DMS53 treated with DMSO at 0.1 percent for 48 hours (cell line): ENCODE measurements around the gene ENAH.
"Not testable (repeated sequence)": the region's sequence is repeated elsewhere in the genome, so short reads cannot be mapped to it uniquely, and the experiment has no call there.

ENCODE experiments used
- DNase-seq: peaks from one replicate; lab custom pipeline; 2025; ENCODE audit not compliant: unreplicated experiment; lab: John Stamatoyannopoulos, UW

The ENAH gene

GRCh38 chr1:225533238-225533637, 119.7 kb downstream of the ENAH start:
- no peak for DNase-seq

- DNase-seq: no peak
Measured at GRCh38 chr1:225532240-225532944, 120.5 kb downstream of the ENAH start.

GRCh38 chr1:225529726-225530125, 123.2 kb downstream of the ENAH start:
- DNase-seq: no peak

GRCh38 chr1:225527575-225527974, 125.3 kb downstream of the ENAH start:
- no peak for DNase-seq

GRCh38 chr1:225526878-225527277, 126.0 kb downstream of the ENAH start:
- no peak for DNase-seq

- no peak for DNase-seq
Measured at GRCh38 chr1:225525377-225525776, 127.5 kb downstream of the ENAH start.

- DNase-seq: no peak
Measured at GRCh38 chr1:225524570-225524969, 128.4 kb downstream of the ENAH start.

GRCh38 chr1:225523263-225523950, 129.5 kb downstream of the ENAH start:
- no peak for DNase-seq

GRCh38 chr1:225522588-225523262, 130.2 kb downstream of the ENAH start:
- DNase-seq: no peak

- no peak for DNase-seq
Measured at GRCh38 chr1:225520587-225521227, 132.2 kb downstream of the ENAH start.

- no peak for DNase-seq
Measured at GRCh38 chr1:225519166-225519863, 133.6 kb downstream of the ENAH start.

- no peak for DNase-seq
Measured at GRCh38 chr1:225517697-225518096, 135.2 kb downstream of the ENAH start.

GRCh38 chr1:225517221-225517620, 135.7 kb downstream of the ENAH start:
- DNase-seq: no peak

- DNase-seq: no peak
Measured at GRCh38 chr1:225514671-225515081, 138.2 kb downstream of the ENAH start.

- not testable (repeated sequence) for DNase-seq
Measured at GRCh38 chr1:225513576-225513975, 139.3 kb downstream of the ENAH start.

- DNase-seq: no peak
Measured at GRCh38 chr1:225511828-225512381, 141.0 kb downstream of the ENAH start.

- DNase-seq: not testable (repeated sequence)
Measured at GRCh38 chr1:225510740-225511139, 142.2 kb downstream of the ENAH start.

- peak; percentile 85 for DNase-seq
Measured at GRCh38 chr1:225509770-225510169, 143.2 kb downstream of the ENAH start.

GRCh38 chr1:225509376-225509707, 143.6 kb downstream of the ENAH start:
- no peak for DNase-seq

- peak; percentile 97 for DNase-seq
Measured at GRCh38 chr1:225508538-225509375, 144.2 kb downstream of the ENAH start.
